Measurements from ENCODE around the gene IKBKG. TPM values are rescaled to one million over a fixed set of nuclear protein-coding genes. Genes with fewer than 3 reads are reported as not detected.
"Not testable (repeated sequence)": the region's sequence is repeated elsewhere in the genome, so short reads cannot be mapped to it uniquely, and the experiment has no call there.

IKBKG gene
- total RNA-seq, 2 donors from 2014 or later, result 25.7 to 52.8 TPM

DNA sequence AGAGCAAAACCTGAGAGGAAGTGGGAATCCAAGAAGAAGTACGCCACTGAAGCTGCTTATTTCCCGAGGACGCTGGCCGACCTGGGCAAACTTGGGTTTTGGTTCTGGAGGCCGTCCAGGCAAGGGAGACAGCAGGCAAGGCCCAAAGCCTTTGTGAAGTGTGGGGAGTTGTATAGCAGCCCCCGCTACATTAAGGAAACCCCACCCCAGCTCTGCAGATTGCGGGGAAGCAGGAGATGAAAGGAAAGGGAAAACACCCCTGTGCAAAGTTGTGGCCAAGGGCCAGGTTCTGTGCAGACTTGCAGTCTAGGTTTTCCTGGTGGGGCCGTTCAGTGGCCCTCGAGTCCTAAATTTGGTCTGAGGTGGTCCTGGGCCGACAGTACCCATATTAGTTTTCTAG is 25.6 kb downstream of the IKBKG start:
- not testable (repeated sequence) for H3K4me1 ChIP-seq (ENCODE audit: control insufficient read depth in 1 of 2, low read depth in 2 of 2); H3K4me3 ChIP-seq; H3K27me3 ChIP-seq (replicated peaks; ENCODE audit: insufficient read depth); H3K9me3 ChIP-seq; H3K27ac ChIP-seq; H3K36me3 ChIP-seq; ATAC-seq (ENCODE audit: insufficient number of reproducible peaks, low FRiP score, low read depth); DNase-seq (ENCODE audit: low spot score)

- not testable (repeated sequence) for H3K27ac ChIP-seq; H3K4me3 ChIP-seq; H3K9me3 ChIP-seq; DNase-seq (ENCODE audit: low spot score); ATAC-seq (ENCODE audit: insufficient number of reproducible peaks, low FRiP score, low read depth); H3K4me1 ChIP-seq (ENCODE audit: control insufficient read depth in 1 of 2, low read depth in 2 of 2); H3K36me3 ChIP-seq; H3K27me3 ChIP-seq (replicated peaks; ENCODE audit: insufficient read depth)
Observed at GRCh38 chrX:154575076-154575475, 27.7 kb downstream of the IKBKG start.

- H3K27me3 ChIP-seq (replicated peaks; ENCODE audit: insufficient read depth); ATAC-seq (ENCODE audit: insufficient number of reproducible peaks, low FRiP score, low read depth); H3K4me3 ChIP-seq: not testable (repeated sequence)
Observed at GRCh38 chrX:154582994-154583393, 35.6 kb downstream of the IKBKG start.

GRCh38 chrX:154584585-154585183 is 37.3 kb downstream of the IKBKG start, which contains the start of gene CTAG1A:
TSS of gene CTAG1A (plus strand) at chrX:154585133. CDS start at chrX:154585207, 74 bp downstream.
- not testable (repeated sequence) for DNase-seq (ENCODE audit: low spot score); H3K36me3 ChIP-seq; H3K27me3 ChIP-seq (replicated peaks; ENCODE audit: insufficient read depth); H3K4me3 ChIP-seq; ATAC-seq (ENCODE audit: insufficient number of reproducible peaks, low FRiP score, low read depth); H3K9me3 ChIP-seq; H3K4me1 ChIP-seq (ENCODE audit: control insufficient read depth in 1 of 2, low read depth in 2 of 2); H3K27ac ChIP-seq

More at GRCh38 chrX:154582994-154583393, 35.6 kb downstream of the IKBKG start:
- H3K36me3 ChIP-seq; DNase-seq (ENCODE audit: low spot score); H3K4me1 ChIP-seq (ENCODE audit: control insufficient read depth in 1 of 2, low read depth in 2 of 2); H3K9me3 ChIP-seq; H3K27ac ChIP-seq: not testable (repeated sequence)

- not testable (repeated sequence) for H3K4me3 ChIP-seq; H3K4me1 ChIP-seq (ENCODE audit: control insufficient read depth in 1 of 2, low read depth in 2 of 2); H3K36me3 ChIP-seq; ATAC-seq (ENCODE audit: insufficient number of reproducible peaks, low FRiP score, low read depth); DNase-seq (ENCODE audit: low spot score); H3K27ac ChIP-seq; H3K9me3 ChIP-seq; H3K27me3 ChIP-seq (replicated peaks; ENCODE audit: insufficient read depth)
Observed at GRCh38 chrX:154590415-154590814, 43.0 kb downstream of the IKBKG start.

DNA sequence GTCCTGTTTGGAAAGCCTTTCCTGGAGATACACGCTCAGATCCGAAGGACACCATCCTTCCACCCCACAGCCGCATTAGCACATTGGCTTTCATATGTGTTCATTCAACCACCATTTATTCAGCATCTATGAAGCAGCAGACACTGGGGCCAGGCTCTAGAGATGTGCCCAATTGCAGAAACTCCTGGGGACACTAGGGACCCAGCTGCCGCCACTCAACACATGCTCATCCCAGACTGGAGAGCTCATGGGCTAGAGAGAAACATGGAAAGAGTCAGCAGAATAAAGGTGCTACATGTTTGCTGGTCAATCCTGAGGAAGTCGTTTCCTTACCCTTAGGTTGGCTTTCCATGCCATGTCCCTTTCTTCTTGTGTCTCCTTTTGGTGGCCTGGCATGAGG is 45.1 kb downstream of the IKBKG start:
- Histone ChIP-seq H3K27ac (no peak overlapping the region), H3K4me3 (no peak overlapping the region), H3K36me3 (no peaks in the 10 kb centered on the region), H3K27me3 (replicated peaks; ENCODE audit: insufficient read depth) (no peaks in the 10 kb centered on the region), H3K4me1 (ENCODE audit: control insufficient read depth in 1 of 2, low read depth in 2 of 2) (no peaks in the 10 kb centered on the region), H3K9me3 (no peaks in the 10 kb centered on the region)
- DNase-seq (ENCODE audit: low spot score) (no peak), ATAC-seq (ENCODE audit: insufficient number of reproducible peaks, low FRiP score, low read depth) (no peak)
- TF ChIP-seq CTCF (IDR thresholded peaks at IDR 0.05), result no peak

DNA sequence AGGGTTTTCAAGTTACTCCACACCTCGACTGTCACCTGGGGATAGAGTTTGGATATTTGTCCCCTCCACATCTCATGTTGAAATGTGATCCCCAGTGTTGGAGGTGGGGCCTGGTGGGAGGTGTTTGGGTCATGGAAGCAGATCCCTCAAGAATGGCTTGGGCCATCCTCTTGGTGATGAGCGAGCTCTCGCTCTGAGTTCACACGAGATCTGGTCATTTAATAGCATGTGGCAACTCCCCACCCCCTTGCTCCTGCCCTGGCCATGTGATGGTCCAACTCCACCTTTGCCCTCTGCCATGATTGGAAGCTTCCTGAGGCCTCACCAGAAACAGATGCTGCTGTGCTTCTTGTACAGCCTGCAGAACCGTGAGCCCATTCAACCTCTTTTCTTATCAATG is 45.8 kb downstream of the IKBKG start:
- DNase-seq (ENCODE audit: low spot score), result no peak

More for the DNA sequence above, 45.8 kb downstream of the IKBKG start:
- H3K4me3 ChIP-seq, result no peak overlapping the region
- no peaks in the 10 kb centered on the region for H3K4me1 ChIP-seq (ENCODE audit: control insufficient read depth in 1 of 2, low read depth in 2 of 2)
- H3K27ac ChIP-seq, result no peak overlapping the region
- TF ChIP-seq CTCF (IDR thresholded peaks at IDR 0.05), result no peak
- H3K9me3 ChIP-seq, result no peaks in the 10 kb centered on the region
- no peaks in the 10 kb centered on the region for H3K27me3 ChIP-seq (replicated peaks; ENCODE audit: insufficient read depth)
- no peak for ATAC-seq (ENCODE audit: insufficient number of reproducible peaks, low FRiP score, low read depth)
- no peaks in the 10 kb centered on the region for H3K36me3 ChIP-seq
